ENCODE results near the gene RORC. TPM values are rescaled to one million over a fixed set of nuclear protein-coding genes. Genes with fewer than 3 reads are reported as not detected.

Gene RORC
- total RNA-seq, 1 experiment from 2014 or later = 0.19 TPM

- H3K27me3 Mint-ChIP-seq (ENCODE audit: unreplicated experiment) = no peaks in the 10 kb centered on the region
- peaks cover 11% of the 10 kb centered on the region for H3K4me1 Mint-ChIP-seq (ENCODE audit: low read depth, unreplicated experiment)
- no peaks in the 10 kb centered on the region for H3K36me3 Mint-ChIP-seq (ENCODE audit: insufficient read depth, unreplicated experiment)
- CTCF ChIA-PET = no interaction called here
- BruUV-seq (replicated peaks) = no TSS peak
- intact Hi-C loops (cut with micrococcal nuclease; ENCODE audit: unreplicated experiment) = no loop called here
- no peak for TF ChIP-seq CTCF (IDR thresholded peaks at IDR 0.05; ENCODE audit: unreplicated experiment)
- no peaks in the 10 kb centered on the region for H3K9me3 Mint-ChIP-seq (ENCODE audit: low read depth, unreplicated experiment)
- no peak overlapping the region for H3K4me3 Mint-ChIP-seq (ENCODE audit: low read depth, unreplicated experiment)
- no peak for DNase-seq
- H3K27ac Mint-ChIP-seq (ENCODE audit: unreplicated experiment) = no peak overlapping the region
Measured at GRCh38 chr1:151868486-151868885, 36.9 kb upstream of the RORC start.

- intact Hi-C loops (cut with micrococcal nuclease; ENCODE audit: unreplicated experiment) = no loop called here
- no peaks in the 10 kb centered on the region for H3K9me3 Mint-ChIP-seq (ENCODE audit: low read depth, unreplicated experiment)
- no peak for TF ChIP-seq CTCF (IDR thresholded peaks at IDR 0.05; ENCODE audit: unreplicated experiment)
- no peaks in the 10 kb centered on the region for H3K36me3 Mint-ChIP-seq (ENCODE audit: insufficient read depth, unreplicated experiment)
- no peaks in the 10 kb centered on the region for H3K27me3 Mint-ChIP-seq (ENCODE audit: unreplicated experiment)
- DNase-seq = no peak
- CTCF ChIA-PET = no interaction called here
- no peak overlapping the region for H3K4me3 Mint-ChIP-seq (ENCODE audit: low read depth, unreplicated experiment)
- H3K27ac Mint-ChIP-seq (ENCODE audit: unreplicated experiment) = no peak overlapping the region
- no TSS peak for BruUV-seq (replicated peaks)
- peaks cover 11% of the 10 kb centered on the region for H3K4me1 Mint-ChIP-seq (ENCODE audit: low read depth, unreplicated experiment)
Measured at GRCh38 chr1:151867765-151868411, 36.3 kb upstream of the RORC start.

GRCh38 chr1:151867321-151867720 is 35.7 kb upstream of the RORC start:
- Mint-ChIP-seq H3K4me1 (ENCODE audit: low read depth, unreplicated experiment) (peaks cover 11% of the 10 kb centered on the region), H3K27me3 (ENCODE audit: unreplicated experiment) (no peaks in the 10 kb centered on the region), H3K4me3 (ENCODE audit: low read depth, unreplicated experiment) (no peak overlapping the region), H3K36me3 (ENCODE audit: insufficient read depth, unreplicated experiment) (no peaks in the 10 kb centered on the region), H3K9me3 (ENCODE audit: low read depth, unreplicated experiment) (no peaks in the 10 kb centered on the region), H3K27ac (ENCODE audit: unreplicated experiment) (no peak overlapping the region)
- CTCF ChIA-PET = no interaction called here
- DNase-seq = no peak
- TF ChIP-seq CTCF (IDR thresholded peaks at IDR 0.05; ENCODE audit: unreplicated experiment) = no peak
- no TSS peak for BruUV-seq (replicated peaks)
- intact Hi-C loops (cut with micrococcal nuclease; ENCODE audit: unreplicated experiment) = no loop called here

- CTCF ChIA-PET = no interaction called here
- H3K27me3 Mint-ChIP-seq (ENCODE audit: unreplicated experiment) = no peaks in the 10 kb centered on the region
- intact Hi-C loops (cut with micrococcal nuclease; ENCODE audit: unreplicated experiment) = no loop called here
- no peak overlapping the region for H3K27ac Mint-ChIP-seq (ENCODE audit: unreplicated experiment)
- H3K4me3 Mint-ChIP-seq (ENCODE audit: low read depth, unreplicated experiment) = no peak overlapping the region
- H3K4me1 Mint-ChIP-seq (ENCODE audit: low read depth, unreplicated experiment) = peaks cover 11% of the 10 kb centered on the region
- TF ChIP-seq CTCF (IDR thresholded peaks at IDR 0.05; ENCODE audit: unreplicated experiment) = no peak
- BruUV-seq (replicated peaks) = no TSS peak
- no peaks in the 10 kb centered on the region for H3K9me3 Mint-ChIP-seq (ENCODE audit: low read depth, unreplicated experiment)
- H3K36me3 Mint-ChIP-seq (ENCODE audit: insufficient read depth, unreplicated experiment) = no peaks in the 10 kb centered on the region
- no peak for DNase-seq
Measured at GRCh38 chr1:151864411-151864810, 32.8 kb upstream of the RORC start.
